Stomach (tissue), 4 donors: ENCODE measurements around the gene CAMK2B.

ENCODE experiments used
- CTCF ChIP-seq, 7 experiments: fragments of 450-650 bp in 4 of 7; fragments of 200-600 bp in 3 of 7; sonication (generic) in 3 of 7; IDR thresholded peaks; one replicate each; pipeline ENCODE4 v1.5.1; 2016 to 2019; ENCODE audit warnings: antibody characterized with exemption in 7 of 7, control low read depth in 2 of 7, mild to moderate bottlenecking in 1 of 7
- EP300 ChIP-seq: sonication (generic); formaldehyde crosslinking; IDR thresholded peaks from one replicate; pipeline ENCODE4 v1.6.1; 2017; ENCODE audit warnings: antibody characterized with exemption

- no peak for TF ChIP-seq CTCF (IDR thresholded peaks at IDR 0.05)
- no peak for TF ChIP-seq EP300
Measured at GRCh38 chr7:44320141-44320540, 5.3 kb downstream of the CAMK2B start.
